ENCODE data around the gene EPHA1. TPM values are rescaled to one million over a fixed set of nuclear protein-coding genes. Genes with fewer than 3 reads are reported as not detected.

Gene EPHA1
- total RNA-seq, 1 experiment from 2014 or later: 0.39 TPM

- H3K9me3 ChIP-seq (ENCODE audit: control insufficient read depth, insufficient read depth, low read depth, low read length): no peaks in the 10 kb centered on the region
- H3K27me3 ChIP-seq (ENCODE audit: control insufficient read depth, insufficient read depth, low read length): peaks cover 6% of the 10 kb centered on the region; the same call in 1 of the 2 replicates
- H3K4me1 ChIP-seq (ENCODE audit: control insufficient read depth, insufficient read depth, low read length): no peaks in the 10 kb centered on the region
- POLR2A ChIA-PET: no interaction called here
- in situ Hi-C loops (cut with HindIII; ENCODE audit: low pct_unique_long_range_greater_than_20kb, low sequenced_read_pairs) (no loop called here), intact Hi-C loops (cut with micrococcal nuclease; ENCODE audit: unreplicated experiment) (no loop called here)
- H3K36me3 ChIP-seq (ENCODE audit: control insufficient read depth, insufficient read depth, low read length): no peaks in the 10 kb centered on the region
- no peak for DNase-seq (ENCODE audit: low read depth, low spot score)
- H3K27ac ChIP-seq (ENCODE audit: low read length): no peak overlapping the region
- no peak for ATAC-seq
- no peak for TF ChIP-seq REST (IDR thresholded peaks at IDR 0.05; ENCODE audit: insufficient read depth in 1 of 2, low read depth in 2 of 2, low read length in 1 of 2)
- no peak for TF ChIP-seq CTCF (IDR thresholded peaks at IDR 0.05)
- no peak for TF ChIP-seq TCF7L2 (IDR thresholded peaks at IDR 0.05; ENCODE audit: low read depth, low read length)
- no peak for TF ChIP-seq POLR2AphosphoS5 (IDR thresholded peaks at IDR 0.05; ENCODE audit: low read depth, low read length)
- TF ChIP-seq SIN3A (IDR thresholded peaks at IDR 0.05; ENCODE audit: borderline replicate concordance, insufficient read depth, low read depth, low read length): no peak
- no TSS peak for BruUV-seq (replicated peaks)
- CTCF ChIA-PET: no interaction called here
- no peak overlapping the region for H3K4me3 ChIP-seq (ENCODE audit: low read depth in 2 of 2, low read length in 2 of 2)
Measured at GRCh38 chr7:143444785-143445184, 36.1 kb upstream of the EPHA1 start.

- Histone ChIP-seq H3K9me3 (ENCODE audit: control insufficient read depth, insufficient read depth, low read depth, low read length) (no peaks in the 10 kb centered on the region), H3K4me3 (ENCODE audit: low read depth in 2 of 2, low read length in 2 of 2) (no peak overlapping the region), H3K4me1 (ENCODE audit: control insufficient read depth, insufficient read depth, low read length) (no peaks in the 10 kb centered on the region), H3K27me3 (ENCODE audit: control insufficient read depth, insufficient read depth, low read length) (peaks cover 6% of the 10 kb centered on the region; the same call in 1 of the 2 replicates), H3K27ac (ENCODE audit: low read length) (no peak overlapping the region), H3K36me3 (ENCODE audit: control insufficient read depth, insufficient read depth, low read length) (no peaks in the 10 kb centered on the region)
- no peak for ATAC-seq
- no peak for TF ChIP-seq POLR2AphosphoS5 (IDR thresholded peaks at IDR 0.05; ENCODE audit: low read depth, low read length)
- no peak for TF ChIP-seq CTCF (IDR thresholded peaks at IDR 0.05)
- TF ChIP-seq REST (IDR thresholded peaks at IDR 0.05; ENCODE audit: insufficient read depth in 1 of 2, low read depth in 2 of 2, low read length in 1 of 2): no peak
- TF ChIP-seq SIN3A (IDR thresholded peaks at IDR 0.05; ENCODE audit: borderline replicate concordance, insufficient read depth, low read depth, low read length): no peak
- TF ChIP-seq TCF7L2 (IDR thresholded peaks at IDR 0.05; ENCODE audit: low read depth, low read length): no peak
- ChIA-PET POLR2A (no interaction called here), CTCF (no interaction called here)
- in situ Hi-C loops (cut with HindIII; ENCODE audit: low pct_unique_long_range_greater_than_20kb, low sequenced_read_pairs) (no loop called here), intact Hi-C loops (cut with micrococcal nuclease; ENCODE audit: unreplicated experiment) (no loop called here)
- no peak for DNase-seq (ENCODE audit: low read depth, low spot score)
- no TSS peak for BruUV-seq (replicated peaks)
Measured at GRCh38 chr7:143444063-143444782, 35.6 kb upstream of the EPHA1 start.

Measured in Panc1 (cell line).